ENCODE measurements around the gene HOXA7. TPM values are rescaled to one million over a fixed set of nuclear protein-coding genes. Genes with fewer than 3 reads are reported as not detected.

HOXA7 gene
- total and polyA plus RNA-seq, 2 experiments from 2014 or later: 0.83 TPM; not detected in 1

DNA sequence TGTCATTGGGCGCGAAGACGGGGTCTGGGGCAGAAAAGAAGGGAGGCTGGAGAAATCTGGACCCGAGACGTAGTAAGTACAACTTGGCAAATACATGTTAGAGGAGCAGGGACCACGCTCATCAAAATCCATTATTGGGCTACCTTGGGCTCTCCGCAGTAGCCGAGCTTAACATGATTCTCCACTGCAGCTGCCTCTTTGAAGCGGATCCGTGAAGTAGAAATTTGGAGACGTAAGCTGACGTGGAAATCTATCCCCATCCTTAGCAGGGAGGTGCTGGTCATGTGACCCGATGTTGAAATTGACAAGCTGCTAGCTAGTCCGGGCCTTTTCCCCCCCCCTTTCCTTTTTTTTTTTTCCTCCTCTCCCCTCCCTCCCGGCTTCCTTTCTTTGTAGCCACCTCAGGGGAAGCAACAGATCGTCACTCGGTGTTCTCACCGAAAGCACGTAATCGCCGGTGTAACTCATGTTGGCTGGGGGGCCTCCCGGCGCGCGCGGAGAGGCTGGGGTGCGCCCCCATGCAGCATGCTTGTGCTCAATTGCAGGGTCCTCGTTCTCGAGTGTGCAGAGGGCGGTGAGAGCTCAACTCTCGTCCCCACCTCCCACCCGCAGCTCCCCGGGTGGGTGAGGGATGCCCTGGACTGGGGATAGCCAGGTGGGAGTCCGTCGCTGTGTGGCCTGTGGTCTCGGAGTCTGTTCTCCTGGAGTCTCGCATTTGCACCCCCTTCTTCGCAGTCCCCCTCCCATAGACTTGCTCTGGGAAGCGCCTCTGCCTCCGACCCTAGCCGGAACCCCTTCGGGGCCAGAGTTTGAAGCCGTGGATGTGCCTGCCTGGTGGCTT is 28.8 kb upstream of the HOXA7 start, which contains the start of gene HOXA11:
Gene HOXA11, minus strand, starts transcription at position 220 of the 841 bp plus-strand sequence. Its CDS starts 88 bp downstream, at position 132.
- Histone ChIP-seq H3K4me3 (peak within 1 kb of the TSS; percentile 77), H2AFZ (peak within 1 kb of the TSS; percentile 57), H3K9me3 (ENCODE audit: low read depth) (no peaks in the 10 kb centered on the region), H3K79me2 (peaks cover 91% of the 10 kb centered on the region), H3K9me2 (replicated peaks; ENCODE audit: insufficient read depth) (no peaks in the 10 kb centered on the region), H3K27me3 (peaks cover 94% of the 10 kb centered on the region), H3K4me1 (ENCODE audit: insufficient read depth) (peaks cover 39% of the 10 kb centered on the region), H3K27ac (peak within 1 kb of the TSS; percentile 97), H3K36me3 (replicated peaks; ENCODE audit: insufficient read depth, low read depth) (no peaks in the 10 kb centered on the region), H4K20me1 (ENCODE audit: insufficient read depth, poor library complexity, severe bottlenecking) (no peaks in the 10 kb centered on the region), H3K4me2 (peak within 1 kb of the TSS; percentile 96)
- DNase-seq (ENCODE audit: low spot score): peak; percentile 85
- WGBS (ENCODE audit: low lambda C conversion rate, missing lambda C conversion rate): 5% methylated on average over 42 of the region's 43 CpGs
- TF ChIP-seq EZH2 (IDR thresholded peaks at IDR 0.05; ENCODE audit: borderline replicate concordance): no peak
- no peak for TF ChIP-seq EZH2phosphoT487 (IDR thresholded peaks at IDR 0.05; ENCODE audit: low read depth, severe bottlenecking, unreplicated experiment)
- TF ChIP-seq, protein P1, sequence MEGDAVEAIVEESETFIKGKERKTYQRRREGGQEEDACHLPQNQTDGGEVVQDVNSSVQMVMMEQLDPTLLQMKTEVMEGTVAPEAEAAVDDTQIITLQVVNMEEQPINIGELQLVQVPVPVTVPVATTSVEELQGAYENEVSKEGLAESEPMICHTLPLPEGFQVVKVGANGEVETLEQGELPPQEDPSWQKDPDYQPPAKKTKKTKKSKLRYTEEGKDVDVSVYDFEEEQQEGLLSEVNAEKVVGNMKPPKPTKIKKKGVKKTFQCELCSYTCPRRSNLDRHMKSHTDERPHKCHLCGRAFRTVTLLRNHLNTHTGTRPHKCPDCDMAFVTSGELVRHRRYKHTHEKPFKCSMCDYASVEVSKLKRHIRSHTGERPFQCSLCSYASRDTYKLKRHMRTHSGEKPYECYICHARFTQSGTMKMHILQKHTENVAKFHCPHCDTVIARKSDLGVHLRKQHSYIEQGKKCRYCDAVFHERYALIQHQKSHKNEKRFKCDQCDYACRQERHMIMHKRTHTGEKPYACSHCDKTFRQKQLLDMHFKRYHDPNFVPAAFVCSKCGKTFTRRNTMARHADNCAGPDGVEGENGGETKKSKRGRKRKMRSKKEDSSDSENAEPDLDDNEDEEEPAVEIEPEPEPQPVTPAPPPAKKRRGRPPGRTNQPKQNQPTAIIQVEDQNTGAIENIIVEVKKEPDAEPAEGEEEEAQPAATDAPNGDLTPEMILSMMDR (IDR thresholded peaks at IDR 0.05; ENCODE audit: poor library complexity): no peak

DNA sequence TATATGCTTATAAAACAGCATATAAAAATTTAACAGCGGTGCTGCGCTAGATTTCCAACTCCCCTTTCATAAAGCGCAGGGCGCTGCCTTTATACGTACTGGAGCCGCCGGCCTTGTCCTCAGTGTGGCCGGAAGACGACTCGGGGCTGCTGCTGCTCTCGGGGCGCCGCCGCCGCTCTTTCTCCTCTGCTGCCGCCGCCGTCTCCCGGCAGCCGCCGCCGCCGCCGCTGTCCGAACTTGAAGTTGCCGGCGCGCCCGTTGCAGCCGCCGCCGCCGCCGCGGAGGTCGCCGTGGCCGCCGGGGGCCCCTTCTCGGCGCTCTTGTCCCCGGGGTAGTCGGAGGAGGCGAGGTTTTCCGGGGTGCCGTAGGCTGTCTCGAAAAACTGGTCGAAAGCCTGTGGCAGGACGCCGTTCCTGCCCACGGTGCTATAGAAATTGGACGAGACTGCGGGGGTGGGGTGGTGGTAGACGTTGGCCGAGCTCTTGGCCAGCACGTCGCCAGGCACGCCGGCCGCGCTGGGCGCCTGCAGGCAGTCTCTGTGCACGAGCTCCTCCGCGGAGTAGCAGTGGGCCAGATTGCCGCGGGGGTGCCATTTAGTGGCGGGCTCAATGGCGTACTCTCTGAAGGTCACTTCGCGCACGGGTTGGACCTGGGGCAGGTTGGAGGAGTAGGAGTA is 28.0 kb upstream of the HOXA7 start:
- Histone ChIP-seq H4K20me1 (ENCODE audit: insufficient read depth, poor library complexity, severe bottlenecking) (no peaks in the 10 kb centered on the region), H3K9me2 (replicated peaks; ENCODE audit: insufficient read depth) (no peaks in the 10 kb centered on the region), H3K27ac (peak overlapping the region; percentile 90), H3K27me3 (peaks cover 90% of the 10 kb centered on the region), H3K4me3 (peak overlapping the region; percentile 77), H3K79me2 (peaks cover 84% of the 10 kb centered on the region), H3K9me3 (ENCODE audit: low read depth) (no peaks in the 10 kb centered on the region), H3K36me3 (replicated peaks; ENCODE audit: insufficient read depth, low read depth) (no peaks in the 10 kb centered on the region), H2AFZ (peak overlapping the region; percentile 57), H3K4me1 (ENCODE audit: insufficient read depth) (peaks cover 33% of the 10 kb centered on the region), H3K4me2 (peak overlapping the region; percentile 96)
- DNase-seq (ENCODE audit: low spot score): no peak
- no peak for TF ChIP-seq EZH2phosphoT487 (IDR thresholded peaks at IDR 0.05; ENCODE audit: low read depth, severe bottlenecking, unreplicated experiment)
- TF ChIP-seq EZH2 (IDR thresholded peaks at IDR 0.05; ENCODE audit: borderline replicate concordance): peak; percentile 90
- WGBS (ENCODE audit: low lambda C conversion rate, missing lambda C conversion rate): 2% methylated on average over 72 of the region's 72 CpGs

DNA sequence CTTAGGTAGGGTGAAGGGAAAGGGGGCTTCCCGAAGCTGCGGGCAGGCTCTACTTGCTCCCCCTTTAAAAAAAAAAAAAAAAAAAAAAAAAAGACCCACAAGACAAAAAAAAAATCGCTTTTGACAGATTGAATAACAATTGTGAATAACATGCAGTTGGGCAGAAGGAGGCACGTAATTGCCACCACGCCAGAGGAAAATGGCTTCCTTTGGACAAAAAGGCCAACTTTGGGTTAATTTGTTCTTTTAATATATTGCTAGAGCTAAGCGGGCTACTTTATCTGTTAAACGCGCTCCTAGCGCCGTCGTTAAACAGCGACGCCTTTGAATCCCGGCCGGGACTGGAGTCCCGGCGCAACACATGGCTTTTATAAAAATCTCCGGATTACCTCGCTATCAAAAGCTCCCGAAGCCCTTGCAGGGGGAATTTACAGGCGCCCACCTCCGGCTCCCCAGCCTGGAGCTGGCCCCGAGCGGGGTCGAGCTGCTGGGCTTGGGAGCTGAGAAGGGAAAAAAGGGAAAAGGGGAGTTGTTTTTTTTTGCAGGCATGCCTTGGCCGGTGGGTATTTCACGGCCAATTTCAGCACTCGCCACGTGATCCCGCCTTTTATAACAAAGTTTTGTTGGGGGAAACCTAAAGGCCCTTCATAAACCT is 27.3 kb upstream of the HOXA7 start:
- DNase-seq (ENCODE audit: low spot score): no peak
- under 1% methylated on average over 30 of the region's 30 CpGs for WGBS (ENCODE audit: low lambda C conversion rate, missing lambda C conversion rate)
- no peaks in the 10 kb centered on the region for H3K9me3 ChIP-seq (ENCODE audit: low read depth)
- no peak for TF ChIP-seq EZH2phosphoT487 (IDR thresholded peaks at IDR 0.05; ENCODE audit: low read depth, severe bottlenecking, unreplicated experiment)
- no peak for TF ChIP-seq EZH2 (IDR thresholded peaks at IDR 0.05; ENCODE audit: borderline replicate concordance)
- TF ChIP-seq, protein P1 (IDR thresholded peaks at IDR 0.05; ENCODE audit: poor library complexity): no peak
- peak overlapping the region; percentile 96 for H3K4me2 ChIP-seq
- peak overlapping the region; percentile 90 for H3K27ac ChIP-seq
- no peaks in the 10 kb centered on the region for H3K36me3 ChIP-seq (replicated peaks; ENCODE audit: insufficient read depth, low read depth)
- no peaks in the 10 kb centered on the region for H4K20me1 ChIP-seq (ENCODE audit: insufficient read depth, poor library complexity, severe bottlenecking)
- H3K4me1 ChIP-seq (ENCODE audit: insufficient read depth): peaks cover 27% of the 10 kb centered on the region
- no peaks in the 10 kb centered on the region for H3K9me2 ChIP-seq (replicated peaks; ENCODE audit: insufficient read depth)
- H3K79me2 ChIP-seq: peaks cover 84% of the 10 kb centered on the region
- peak overlapping the region; percentile 77 for H3K4me3 ChIP-seq
- H3K27me3 ChIP-seq: peaks cover 90% of the 10 kb centered on the region
- peak overlapping the region; percentile 57 for H2AFZ ChIP-seq
